Activated T-cell treated with anti-CD3 and anti-CD28 coated beads, Interleukin-2, amount 50 U/mL, for 72 hours (primary cell): ENCODE measurements around the gene DPF3. TPM values are rescaled to one million over a fixed set of nuclear protein-coding genes. Genes with fewer than 3 reads are reported as not detected.
A peak's percentile ranks its signal among the peaks of the same experiment; 100 is the strongest.

Experiments used
- ATAC-seq, 2 donors: fragments of 150-1000 bp; cut with Tn5 transposase; replicated peaks in 1 of 2; 2 replicates each; pipeline ENCODE4 v1.10.0; 2021; ENCODE audit warnings: moderate library complexity in 2 of 2, mild to moderate bottlenecking in 1 of 2
- DNase-seq, 2 donors: peaks; one replicate each; pipeline ENCODE4 v3.0.0; 2021 to 2022; ENCODE audit warnings: mixed read lengths in 1 of 2
- H3K27ac Mint-ChIP-seq: one replicate; pipeline ENCODE4 v1.8.0; 2022; ENCODE audit warnings: mild to moderate bottlenecking, moderate library complexity, mixed read lengths
- H3K27me3 Mint-ChIP-seq: one replicate; pipeline ENCODE4 v1.8.0; 2022; ENCODE audit warnings: low read depth, mixed read lengths
- H3K36me3 Mint-ChIP-seq, 2 donors: one replicate each; pipeline ENCODE4 v1.8.0; 2022; ENCODE audit warnings: mixed read lengths in 2 of 2, mild to moderate bottlenecking in 1 of 2; ENCODE audit not compliant: insufficient read depth in 2 of 2
- H3K4me1 Mint-ChIP-seq: one replicate; pipeline ENCODE4 v1.8.0; 2022; ENCODE audit warnings: low read depth, mixed read lengths
- H3K4me3 Mint-ChIP-seq, 2 donors: one replicate each; pipeline ENCODE4 v1.8.0; 2022; ENCODE audit warnings: mild to moderate bottlenecking in 2 of 2, mixed read lengths in 2 of 2, moderate library complexity in 2 of 2
- H3K9me3 Mint-ChIP-seq, 2 donors: one replicate each; pipeline ENCODE4 v1.8.0; 2022; ENCODE audit warnings: mixed read lengths in 2 of 2
- total RNA-seq, 2 donors: library from RNA; stranded (reverse); gene quantifications; one replicate each; pipeline ENCODE4 v1.2.3, GENCODE V29; 2022

Gene DPF3
- total RNA-seq, 2 donors from 2014 or later, result 0.23 to 0.62 TPM

- peaks cover 6% of the 10 kb centered on the region for H3K27me3 Mint-ChIP-seq
- no peak for DNase-seq
- H3K9me3 Mint-ChIP-seq, result no peaks in the 10 kb centered on the region
- H3K4me3 Mint-ChIP-seq, result no peak overlapping the region
- H3K4me1 Mint-ChIP-seq, result peaks cover 22% of the 10 kb centered on the region
- H3K36me3 Mint-ChIP-seq, result no peaks in the 10 kb centered on the region
- no peak overlapping the region for H3K27ac Mint-ChIP-seq
- ATAC-seq, result no peak
Measured at GRCh38 chr14:72701605-72702004, 192.3 kb downstream of the DPF3 start.

GRCh38 chr14:72701237-72701565 is 192.7 kb downstream of the DPF3 start:
- Mint-ChIP-seq H3K27ac (no peak overlapping the region), H3K27me3 (peaks cover 6% of the 10 kb centered on the region), H3K4me1 (peaks cover 18% of the 10 kb centered on the region), H3K36me3 (no peaks in the 10 kb centered on the region), H3K4me3 (no peak overlapping the region), H3K9me3 (no peaks in the 10 kb centered on the region)
- DNase-seq (no peak), ATAC-seq (no peak)

- H3K27me3 Mint-ChIP-seq, result peaks cover 3% of the 10 kb centered on the region
Measured at GRCh38 chr14:72700338-72701236, 193.3 kb downstream of the DPF3 start.

GRCh38 chr14:72699852-72700257 is 194.0 kb downstream of the DPF3 start:
- H3K9me3 Mint-ChIP-seq, result no peaks in the 10 kb centered on the region
- no peaks in the 10 kb centered on the region for H3K27me3 Mint-ChIP-seq
- peaks cover 15% of the 10 kb centered on the region for H3K4me1 Mint-ChIP-seq
- peak overlapping the region; percentile 82 for H3K27ac Mint-ChIP-seq
- ATAC-seq (peak; percentile 50 to 67), DNase-seq (peak in 1 of 2 donors; percentile 5)
- H3K4me3 Mint-ChIP-seq, result peak overlapping the region; percentile 37 to 57
- no peaks in the 10 kb centered on the region for H3K36me3 Mint-ChIP-seq

More at GRCh38 chr14:72700338-72701236, 193.3 kb downstream of the DPF3 start:
- H3K27ac Mint-ChIP-seq, result peak overlapping the region; percentile 20
- H3K9me3 Mint-ChIP-seq, result no peaks in the 10 kb centered on the region
- DNase-seq (peak in 1 of 2 donors; percentile 6), ATAC-seq (peak; percentile 38 to 58)
- H3K36me3 Mint-ChIP-seq, result no peaks in the 10 kb centered on the region
- peaks cover 15% of the 10 kb centered on the region for H3K4me1 Mint-ChIP-seq
- H3K4me3 Mint-ChIP-seq, result peak overlapping the region in 1 of 2 donors; percentile 57

- Mint-ChIP-seq H3K9me3 (no peaks in the 10 kb centered on the region), H3K27me3 (no peaks in the 10 kb centered on the region), H3K4me1 (peaks cover 15% of the 10 kb centered on the region), H3K27ac (peak overlapping the region; percentile 82), H3K4me3 (peak overlapping the region; percentile 37 to 57), H3K36me3 (no peaks in the 10 kb centered on the region)
- DNase-seq (peak; percentile 24 to 30), ATAC-seq (peak; percentile 84 to 88)
Measured at GRCh38 chr14:72699443-72699842, 194.5 kb downstream of the DPF3 start.

GRCh38 chr14:72692696-72693095 is 201.2 kb downstream of the DPF3 start:
- H3K4me3 Mint-ChIP-seq, result no peak overlapping the region
- H3K4me1 Mint-ChIP-seq, result no peaks in the 10 kb centered on the region
- ATAC-seq (no peak), DNase-seq (no peak)
- H3K27me3 Mint-ChIP-seq, result no peaks in the 10 kb centered on the region
- peaks cover 0 to 2% of the 10 kb centered on the region in 2 donors for H3K9me3 Mint-ChIP-seq
- H3K27ac Mint-ChIP-seq, result no peak overlapping the region
- H3K36me3 Mint-ChIP-seq, result peaks cover 0 to 1% of the 10 kb centered on the region in 2 donors

- no peak overlapping the region for H3K4me3 Mint-ChIP-seq
- no peak for DNase-seq
Measured at GRCh38 chr14:72690324-72690723, 203.6 kb downstream of the DPF3 start.

GRCh38 chr14:72688990-72689671 is 204.8 kb downstream of the DPF3 start:
- Mint-ChIP-seq H3K4me1 (no peaks in the 10 kb centered on the region), H3K4me3 (no peak overlapping the region), H3K9me3 (peaks cover 0 to 2% of the 10 kb centered on the region in 2 donors), H3K36me3 (peaks cover 0 to 1% of the 10 kb centered on the region in 2 donors), H3K27me3 (no peaks in the 10 kb centered on the region), H3K27ac (no peak overlapping the region)
- ATAC-seq (no peak), DNase-seq (no peak)

More at GRCh38 chr14:72690324-72690723, 203.6 kb downstream of the DPF3 start:
- Mint-ChIP-seq H3K27ac (no peak overlapping the region), H3K9me3 (peaks cover 0 to 2% of the 10 kb centered on the region in 2 donors), H3K27me3 (no peaks in the 10 kb centered on the region), H3K36me3 (peaks cover 0 to 1% of the 10 kb centered on the region in 2 donors), H3K4me1 (no peaks in the 10 kb centered on the region)
- ATAC-seq, result no peak

GRCh38 chr14:72686832-72687231 is 207.1 kb downstream of the DPF3 start:
- H3K4me1 Mint-ChIP-seq, result no peaks in the 10 kb centered on the region
- no peak for DNase-seq
- H3K36me3 Mint-ChIP-seq, result peaks cover 0 to 1% of the 10 kb centered on the region in 2 donors
- no peak overlapping the region for H3K4me3 Mint-ChIP-seq
- no peak overlapping the region for H3K27ac Mint-ChIP-seq
- H3K27me3 Mint-ChIP-seq, result no peaks in the 10 kb centered on the region
- H3K9me3 Mint-ChIP-seq, result peaks cover 0 to 2% of the 10 kb centered on the region in 2 donors
- ATAC-seq, result no peak

- no peaks in the 10 kb centered on the region for H3K36me3 Mint-ChIP-seq
- no peaks in the 10 kb centered on the region for H3K27me3 Mint-ChIP-seq
- DNase-seq (no peak), ATAC-seq (peak in 1 of 2 donors; percentile 30)
- no peak overlapping the region for H3K4me3 Mint-ChIP-seq
- no peak overlapping the region for H3K27ac Mint-ChIP-seq
- peaks cover 0 to 2% of the 10 kb centered on the region in 2 donors for H3K9me3 Mint-ChIP-seq
- no peaks in the 10 kb centered on the region for H3K4me1 Mint-ChIP-seq
Measured at GRCh38 chr14:72686101-72686500, 207.8 kb downstream of the DPF3 start.

- H3K27me3 Mint-ChIP-seq, result no peaks in the 10 kb centered on the region
- H3K9me3 Mint-ChIP-seq, result peaks cover 0 to 2% of the 10 kb centered on the region in 2 donors
- H3K4me1 Mint-ChIP-seq, result no peaks in the 10 kb centered on the region
- H3K4me3 Mint-ChIP-seq, result no peak overlapping the region
- H3K27ac Mint-ChIP-seq, result no peak overlapping the region
- no peaks in the 10 kb centered on the region for H3K36me3 Mint-ChIP-seq
- DNase-seq, result no peak
- no peak for ATAC-seq
Measured at GRCh38 chr14:72685456-72685855, 208.4 kb downstream of the DPF3 start.

- Mint-ChIP-seq H3K9me3 (peaks cover 0 to 2% of the 10 kb centered on the region in 2 donors), H3K4me1 (no peaks in the 10 kb centered on the region), H3K4me3 (no peak overlapping the region), H3K27me3 (no peaks in the 10 kb centered on the region), H3K36me3 (no peaks in the 10 kb centered on the region), H3K27ac (no peak overlapping the region)
- ATAC-seq (no peak), DNase-seq (no peak)
Measured at GRCh38 chr14:72683787-72684186, 210.1 kb downstream of the DPF3 start.

GRCh38 chr14:72682188-72682587 is 211.7 kb downstream of the DPF3 start:
- H3K27me3 Mint-ChIP-seq, result no peaks in the 10 kb centered on the region
- H3K27ac Mint-ChIP-seq, result no peak overlapping the region
- no peak overlapping the region for H3K4me3 Mint-ChIP-seq
- no peaks in the 10 kb centered on the region for H3K9me3 Mint-ChIP-seq
- H3K36me3 Mint-ChIP-seq, result no peaks in the 10 kb centered on the region
- no peaks in the 10 kb centered on the region for H3K4me1 Mint-ChIP-seq
- no peak for DNase-seq
- ATAC-seq, result no peak
